Esophagus muscularis mucosa (tissue), 3 donors: ENCODE measurements around the gene ENOSF1.

Experiments used
- POLR2A ChIP-seq: fragments of 450-650 bp; IDR thresholded peaks from one replicate; pipeline ENCODE4 v1.6.1; 2017; ENCODE audit warnings: antibody characterized with exemption, moderate library complexity, mild to moderate bottlenecking, low read depth
- TF ChIP-seq, protein P1 (sequence below), 3 experiments: fragments of 200-600 bp in 2 of 3; fragments of 450-650 bp in 1 of 3; sonication (generic) in 2 of 3; IDR thresholded peaks; one replicate each; pipeline ENCODE4 v1.5.1; 2017 to 2019; ENCODE audit warnings: antibody characterized with exemption in 3 of 3, mild to moderate bottlenecking in 2 of 3, moderate library complexity in 1 of 3

DNA sequence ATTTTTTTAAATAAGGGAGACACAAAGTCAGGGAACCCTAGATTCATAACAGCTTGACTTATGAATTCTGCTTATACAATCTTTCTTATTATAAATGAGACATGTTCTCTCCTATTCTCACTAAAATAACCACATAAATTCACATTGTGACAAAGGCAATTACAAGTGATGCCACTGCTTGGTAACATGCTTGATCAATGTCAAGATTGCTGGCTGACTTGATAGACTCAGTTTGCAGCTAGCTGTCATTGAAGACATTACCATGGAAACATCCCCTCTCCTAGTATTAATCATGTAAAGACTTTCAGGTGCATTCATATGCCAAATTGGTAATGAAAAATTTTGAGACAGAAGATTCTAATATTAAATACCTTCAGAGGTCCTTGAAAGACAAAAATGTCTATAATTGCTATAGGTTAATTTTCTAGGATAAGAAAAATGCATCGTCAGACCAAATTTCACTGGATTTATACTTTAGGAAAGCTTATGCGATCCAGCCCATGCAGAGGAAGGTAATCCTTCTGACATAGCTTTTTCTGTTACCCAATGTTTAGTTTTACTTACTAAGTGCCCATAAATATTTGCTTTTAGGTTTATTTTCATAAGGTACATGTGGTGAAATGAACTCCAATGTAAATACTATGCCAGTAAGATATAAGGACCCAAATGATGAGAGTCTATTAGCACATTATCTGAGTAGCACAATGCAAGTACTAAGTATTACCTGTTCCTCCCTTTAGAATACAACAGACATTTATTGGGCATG, 32.6 kb upstream of the ENOSF1 start:
- no peak for TF ChIP-seq POLR2A
- TF ChIP-seq, protein P1, sequence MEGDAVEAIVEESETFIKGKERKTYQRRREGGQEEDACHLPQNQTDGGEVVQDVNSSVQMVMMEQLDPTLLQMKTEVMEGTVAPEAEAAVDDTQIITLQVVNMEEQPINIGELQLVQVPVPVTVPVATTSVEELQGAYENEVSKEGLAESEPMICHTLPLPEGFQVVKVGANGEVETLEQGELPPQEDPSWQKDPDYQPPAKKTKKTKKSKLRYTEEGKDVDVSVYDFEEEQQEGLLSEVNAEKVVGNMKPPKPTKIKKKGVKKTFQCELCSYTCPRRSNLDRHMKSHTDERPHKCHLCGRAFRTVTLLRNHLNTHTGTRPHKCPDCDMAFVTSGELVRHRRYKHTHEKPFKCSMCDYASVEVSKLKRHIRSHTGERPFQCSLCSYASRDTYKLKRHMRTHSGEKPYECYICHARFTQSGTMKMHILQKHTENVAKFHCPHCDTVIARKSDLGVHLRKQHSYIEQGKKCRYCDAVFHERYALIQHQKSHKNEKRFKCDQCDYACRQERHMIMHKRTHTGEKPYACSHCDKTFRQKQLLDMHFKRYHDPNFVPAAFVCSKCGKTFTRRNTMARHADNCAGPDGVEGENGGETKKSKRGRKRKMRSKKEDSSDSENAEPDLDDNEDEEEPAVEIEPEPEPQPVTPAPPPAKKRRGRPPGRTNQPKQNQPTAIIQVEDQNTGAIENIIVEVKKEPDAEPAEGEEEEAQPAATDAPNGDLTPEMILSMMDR (IDR thresholded peaks at IDR 0.05), result no peak
